Measurements from ENCODE around the gene PROKR1. TPM values are rescaled to one million over a fixed set of nuclear protein-coding genes. Genes with fewer than 3 reads are reported as not detected.

The PROKR1 gene
- total and polyA plus RNA-seq, 2 donors (not counting 3 experiments of a cell fraction or from before 2014, with no cell fraction given): not detected

- H3K4me2 ChIP-seq (ENCODE audit: insufficient read depth, low read length): no peak overlapping the region
- CTCF ChIA-PET: interaction anchor here (1.3 to 2.1 kb wide), 2 partner anchors 9 to 105 kb away, joined by 3 to 15 read pairs; no protein-coding TSS in a partner anchor
- H3K27ac ChIP-seq (ENCODE audit: insufficient read depth, low read depth, low read length): no peak overlapping the region
- TF ChIP-seq CTCF (IDR thresholded peaks at IDR 0.05; ENCODE audit: extremely low read depth in 1 of 2, insufficient read depth in 1 of 2, low read depth in 1 of 2, low read length in 2 of 2) (no peak), FOS (IDR thresholded peaks at IDR 0.05; ENCODE audit: borderline replicate concordance, insufficient read depth, low read length) (no peak), MYC (IDR thresholded peaks at IDR 0.05; ENCODE audit: low read depth, low read length) (no peak), GATA2 (IDR thresholded peaks at IDR 0.05; ENCODE audit: insufficient read depth, insufficient read length, low read depth, low read length) (no peak), MAX (IDR thresholded peaks at IDR 0.05; ENCODE audit: insufficient read depth, insufficient read length) (no peak), JUN (IDR thresholded peaks at IDR 0.05; ENCODE audit: borderline replicate concordance, insufficient read depth, insufficient read length, low read depth) (no peak), EZH2 (IDR thresholded peaks at IDR 0.05; ENCODE audit: borderline replicate concordance, low read depth, low read length, severe bottlenecking) (no peak), POLR2A (IDR thresholded peaks at IDR 0.05; ENCODE audit: low read depth, low read length) (no peak)
- no peak overlapping the region for H3K4me3 ChIP-seq (replicated peaks in 1 of 3; ENCODE audit: insufficient read depth in 1 of 3, low read depth in 1 of 3, low read length in 3 of 3)
- H3K36me3 ChIP-seq (ENCODE audit: control insufficient read depth in 2 of 2, extremely low read depth in 1 of 2, insufficient read depth in 2 of 2, low read length in 2 of 2): no peaks in the 10 kb centered on the region
- H3K27me3 ChIP-seq (ENCODE audit: control insufficient read depth in 2 of 2, insufficient read depth in 2 of 2, low read length in 2 of 2): peaks cover 1 to 24% of the 10 kb centered on the region in 2 experiments
- H2AFZ ChIP-seq (ENCODE audit: low read depth, low read length): no peak overlapping the region
- POLR2A ChIA-PET: no interaction called here
- no peak for FAIRE-seq
- H3K9me1 ChIP-seq (replicated peaks; ENCODE audit: control insufficient read depth, extremely low read depth, insufficient read depth, low read length): no peaks in the 10 kb centered on the region
- intact Hi-C loops (cut with micrococcal nuclease) (no loop called here), dilution Hi-C loops (cut with MboI; ENCODE audit: extremely low pct_ligation_motif_present, low sequenced_read_pairs) (no loop called here)
- no peaks in the 10 kb centered on the region for H3K9me3 ChIP-seq (replicated peaks; ENCODE audit: control insufficient read depth, insufficient read depth, low read length)
- no TSS peak for BruUV-seq (replicated peaks)
- H3K9ac ChIP-seq (replicated peaks; ENCODE audit: extremely low read depth, insufficient read depth, low read length): no peak overlapping the region
- no peaks in the 10 kb centered on the region for H3K79me2 ChIP-seq (ENCODE audit: control insufficient read depth, insufficient read depth, low read length)
- no peaks in the 10 kb centered on the region for H4K20me1 ChIP-seq (replicated peaks; ENCODE audit: control insufficient read depth, extremely low read depth, insufficient read depth, low read length)
- DNase-seq (ENCODE audit: low read depth, low spot score): no peak
- H3K4me1 ChIP-seq (ENCODE audit: control insufficient read depth, extremely low read depth, insufficient read depth, low read length): no peaks in the 10 kb centered on the region
Observed at GRCh38 chr2:68604077-68604476, 39.3 kb upstream of the PROKR1 start.

All from endothelial cell of umbilical vein (primary cell).